ENCODE measurements around the gene SCN1B.

The SCN1B gene

GRCh38 chr19:35053667-35054293, 23.5 kb downstream of the SCN1B start:
- DNase-seq (ENCODE audit: low read depth) = no peak

- DNase-seq (ENCODE audit: low read depth) = no peak
Measured at GRCh38 chr19:35054626-35055025, 24.4 kb downstream of the SCN1B start.

DNA sequence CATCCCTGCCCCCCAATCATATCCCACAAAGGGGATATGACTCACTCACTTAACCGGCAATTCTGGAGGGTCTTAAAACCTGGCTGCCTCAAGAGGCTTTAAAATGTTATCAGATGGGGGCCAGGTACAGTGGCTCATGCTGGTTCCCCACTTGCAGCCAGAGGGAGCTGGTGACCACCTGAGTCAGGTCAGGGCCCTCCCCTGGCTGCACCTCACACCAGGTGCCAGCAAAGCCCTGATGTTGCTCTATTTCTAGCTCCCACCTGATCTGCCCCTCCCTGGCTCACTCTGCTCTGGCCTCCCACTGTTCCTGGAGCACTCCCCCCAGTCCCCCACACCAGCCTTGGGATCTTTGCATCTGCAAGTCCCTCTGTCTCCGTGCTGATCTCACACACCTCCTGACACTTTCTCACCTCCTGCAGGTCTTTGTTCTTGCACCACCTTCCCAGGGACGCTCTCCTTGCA, 25.5 kb downstream of the SCN1B start:
- no peak for DNase-seq (ENCODE audit: low read depth)

DNA sequence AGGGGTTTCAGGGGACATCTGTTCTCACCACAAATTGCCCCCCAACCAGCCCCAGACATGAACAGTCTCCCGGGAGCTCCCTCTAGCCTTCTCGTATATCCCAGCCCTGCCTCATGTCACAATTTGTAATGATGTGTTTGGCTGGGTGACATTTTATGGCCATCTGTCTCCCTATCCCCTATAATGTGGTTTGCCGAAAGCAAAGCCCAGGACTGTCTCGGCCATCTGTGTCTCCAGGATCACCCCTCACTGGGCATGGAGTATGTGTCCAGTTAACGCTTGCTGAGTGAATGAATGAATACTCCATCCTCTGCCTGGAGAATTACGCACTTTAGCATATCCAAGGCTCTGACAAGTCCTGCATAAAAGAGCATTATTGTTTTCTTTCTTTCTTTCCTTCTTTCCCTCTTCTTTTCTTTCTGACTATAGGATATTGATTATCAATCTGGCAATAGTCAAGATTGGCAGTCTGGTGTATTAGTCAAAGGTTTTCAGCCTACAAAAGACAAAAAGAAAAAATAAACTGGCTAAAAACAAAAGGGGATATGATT, 26.3 kb downstream of the SCN1B start:
- no peak for DNase-seq (ENCODE audit: low read depth)

- no peak for DNase-seq (ENCODE audit: low read depth)
Measured at GRCh38 chr19:35058370-35058769, 28.1 kb downstream of the SCN1B start.

GRCh38 chr19:35059006-35059798, 28.9 kb downstream of the SCN1B start:
- DNase-seq (ENCODE audit: low read depth) = no peak

GRCh38 chr19:35059799-35060091, 29.5 kb downstream of the SCN1B start:
- no peak for DNase-seq (ENCODE audit: low read depth)

- no peak for DNase-seq (ENCODE audit: low read depth)
Measured at GRCh38 chr19:35060160-35060855, 30.0 kb downstream of the SCN1B start.

GRCh38 chr19:35061583-35062373, 31.5 kb downstream of the SCN1B start:
- no peak for DNase-seq (ENCODE audit: low read depth)

DNA sequence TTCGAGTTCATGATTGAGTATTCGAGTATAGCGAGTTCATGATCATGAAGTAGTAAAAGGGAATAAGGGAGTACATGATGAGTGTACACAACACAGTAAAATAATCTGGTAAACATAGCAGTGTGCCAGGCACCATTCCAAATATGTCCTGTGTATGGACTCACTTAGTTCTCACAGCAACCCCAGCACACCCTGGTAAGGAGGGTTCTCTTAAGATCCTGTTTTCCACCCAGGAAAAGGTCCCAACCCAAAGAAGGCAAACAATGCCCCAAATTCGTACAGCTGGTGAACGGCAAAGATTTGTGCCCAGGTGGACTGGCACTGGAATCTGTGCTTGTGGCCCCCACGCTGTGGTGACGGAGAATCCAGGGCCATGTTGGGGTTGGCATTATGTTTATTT, 32.7 kb downstream of the SCN1B start:
- no peak for DNase-seq (ENCODE audit: low read depth)

DNA sequence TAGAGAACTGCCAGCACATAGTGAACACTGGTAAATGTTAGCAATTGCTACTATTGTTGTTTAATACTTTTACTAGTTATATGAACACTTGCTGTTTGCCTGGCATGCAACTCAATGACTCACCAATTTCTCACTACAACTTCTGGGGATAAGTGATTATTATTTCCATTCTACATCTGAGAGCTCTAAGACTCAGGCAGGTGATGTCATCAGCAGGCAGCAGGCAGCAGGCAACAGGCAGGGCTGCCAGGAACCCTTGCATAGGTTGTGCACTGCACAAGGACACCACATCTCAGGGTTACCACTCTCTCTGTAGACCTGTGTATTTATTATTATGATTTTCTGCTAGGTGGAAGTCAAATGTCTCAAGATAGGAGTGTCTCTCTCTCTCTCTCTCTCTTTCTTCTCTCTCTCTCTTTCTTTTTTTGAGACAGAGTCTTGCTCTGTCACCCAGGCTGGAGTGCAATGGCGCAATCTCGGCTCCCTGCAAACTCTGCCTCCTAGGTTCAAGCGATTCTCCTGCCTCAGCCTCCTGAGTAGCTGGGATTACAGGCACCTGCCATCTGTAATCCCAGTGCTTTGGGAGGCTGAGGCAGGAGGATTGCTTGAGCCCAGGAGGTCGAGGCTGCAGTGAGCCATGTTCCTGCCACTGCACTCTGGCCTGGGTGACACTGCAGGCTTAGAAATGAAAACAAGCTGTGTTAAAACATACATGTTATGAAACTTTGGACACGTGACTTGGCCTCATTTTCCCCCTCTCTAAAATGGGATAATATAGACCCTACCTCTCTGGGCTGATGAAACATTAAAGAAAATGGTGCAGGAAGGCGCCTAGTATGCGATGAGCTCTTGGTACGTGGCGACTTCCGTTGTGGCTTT, 33.9 kb downstream of the SCN1B start:
- DNase-seq (ENCODE audit: low read depth) = no peak

DNA sequence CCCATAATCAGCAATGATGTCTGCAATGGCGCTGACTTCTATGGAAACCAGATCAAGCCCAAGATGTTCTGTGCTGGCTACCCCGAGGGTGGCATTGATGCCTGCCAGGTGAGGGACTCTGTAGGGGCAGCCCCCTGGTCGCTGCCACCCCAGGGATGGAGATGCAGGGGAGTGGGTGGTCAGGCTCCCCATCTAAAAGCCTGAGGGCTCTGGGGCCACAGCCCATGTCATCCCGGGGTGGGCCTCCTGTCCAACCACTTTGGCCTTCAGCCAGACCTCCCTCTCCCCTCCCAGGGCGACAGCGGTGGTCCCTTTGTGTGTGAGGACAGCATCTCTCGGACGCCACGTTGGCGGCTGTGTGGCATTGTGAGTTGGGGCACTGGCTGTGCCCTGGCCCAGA, 35.3 kb downstream of the SCN1B start:
- DNase-seq (ENCODE audit: low read depth) = no peak

- no peak for DNase-seq (ENCODE audit: low read depth)
Measured at GRCh38 chr19:35066121-35066520, 35.9 kb downstream of the SCN1B start.

GRCh38 chr19:35066691-35067563, 36.7 kb downstream of the SCN1B start:
- peak; percentile 93 for DNase-seq (ENCODE audit: low read depth)

GRCh38 chr19:35068941-35069634, 38.8 kb downstream of the SCN1B start:
- no peak for DNase-seq (ENCODE audit: low read depth)

GRCh38 chr19:35069696-35070095, 39.4 kb downstream of the SCN1B start:
- no peak for DNase-seq (ENCODE audit: low read depth)

DNA sequence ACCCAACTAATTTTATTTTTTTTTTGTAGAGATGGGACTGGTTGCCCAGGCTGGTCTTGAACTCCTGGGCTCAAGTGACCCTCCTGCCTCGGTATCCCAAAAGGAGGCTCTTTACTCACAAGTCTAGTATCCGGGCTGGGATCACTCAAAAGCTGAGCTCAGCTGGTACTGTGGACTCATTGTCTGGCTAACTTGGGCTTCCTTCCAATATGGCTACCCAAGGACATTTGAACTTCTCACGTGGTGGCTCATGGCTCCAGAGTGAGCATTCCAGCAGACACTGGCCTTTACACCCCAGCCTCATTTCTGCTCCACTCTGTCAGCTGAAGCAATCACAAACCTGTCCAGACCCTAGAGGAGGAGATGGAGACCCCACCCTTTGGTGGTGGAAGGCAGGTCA, 40.2 kb downstream of the SCN1B start:
- no peak for DNase-seq (ENCODE audit: low read depth)

DNA sequence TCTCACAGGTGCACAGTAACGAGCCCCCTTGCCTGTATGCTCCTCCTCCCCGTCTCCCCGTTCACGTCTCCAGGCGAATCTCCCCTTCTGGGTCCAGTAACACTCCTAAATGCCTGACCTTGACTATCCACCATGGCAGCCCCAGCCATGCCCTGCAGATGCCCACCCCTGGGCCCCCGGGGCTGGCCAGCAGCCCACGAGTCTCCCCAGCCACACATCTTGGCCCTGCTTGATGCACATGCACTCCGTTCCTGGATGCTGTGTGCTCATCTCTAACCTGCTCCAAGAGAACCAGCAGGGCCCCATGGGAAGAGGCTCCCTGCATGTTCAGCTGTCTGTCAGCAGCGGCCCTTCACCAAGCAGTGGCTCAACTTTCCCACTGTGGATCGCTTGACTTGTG, 43.2 kb downstream of the SCN1B start:
- DNase-seq (ENCODE audit: low read depth) = no peak

GRCh38 chr19:35073941-35074340, 43.7 kb downstream of the SCN1B start:
- DNase-seq (ENCODE audit: low read depth) = no peak

All from stimulated activated CD8-positive, alpha-beta memory T cell treated with anti-CD3 and anti-CD28 coated beads, Interleukin-15, amount 100 ng/mL, for 24 hours (primary cell).